IMR-90 (cell line): ENCODE results near the gene SMIM36. TPM values are rescaled to one million over a fixed set of nuclear protein-coding genes. Genes with fewer than 3 reads are reported as not detected.
"Not testable (repeated sequence)": the region's sequence is repeated elsewhere in the genome, so short reads cannot be mapped to it uniquely, and the experiment has no call there.

ENCODE experiments used
- ATAC-seq: fragments of 200-7000 bp; cut with Tn5 transposase; 2 replicates; pipeline ENCODE4 v1.9.1; 2020; ENCODE audit warnings: low read depth, mild to moderate bottlenecking, moderate library complexity
- BruUV-seq: library from RNA; stranded (reverse); fragments of 400-500 nt; replicated peaks from 2 replicates; lab custom pipeline; 2021; lab: Mats Ljungman, UMichigan
- CTCF ChIA-PET: fragments of 300-600 bp; formaldehyde crosslinking; extraction: SDS; loops from one replicate; lab custom pipeline; 2021; ENCODE audit warnings: antibody characterized with exemption; lab: Yijun Ruan, JAX
- POLR2A ChIA-PET: fragments of 300-600 bp; sonication (Branson Sonifier 250); formaldehyde crosslinking; loops from one replicate; lab custom pipeline; 2022; ENCODE audit warnings: antibody characterized with exemption; ENCODE audit not compliant: unreplicated experiment; lab: Charles Lee
- DNase-seq: peaks from one replicate; pipeline ENCODE4 v3.0.0; 2013
- H2AFZ ChIP-seq: replicated peaks from 2 replicates; pipeline ENCODE3; 2013; ENCODE audit warnings: low read length, mild to moderate bottlenecking; ENCODE audit not compliant: poor library complexity
- H2AK5ac ChIP-seq: 2 replicates; pipeline ENCODE4 v1.6.1; 2013; ENCODE audit warnings: low read depth, low read length, inconsistent platforms
- H2AK9ac ChIP-seq: replicated peaks from 2 replicates; pipeline ENCODE3; 2013; ENCODE audit warnings: mild to moderate bottlenecking, low read depth, low read length, moderate library complexity; ENCODE audit not compliant: poor library complexity
- H2BK120ac ChIP-seq: 2 replicates; pipeline ENCODE4 v1.6.1; 2013; ENCODE audit warnings: low read depth, low read length, inconsistent platforms
- H2BK15ac ChIP-seq: 3 replicates; pipeline ENCODE4 v1.6.1; 2013; ENCODE audit warnings: low read depth, low read length, inconsistent platforms
- H2BK20ac ChIP-seq: 2 replicates; pipeline ENCODE4 v1.6.1; 2013; ENCODE audit warnings: low read depth, mild to moderate bottlenecking, inconsistent platforms, low read length, moderate library complexity
- H2BK5ac ChIP-seq: 2 replicates; pipeline ENCODE4 v1.6.1; 2013; ENCODE audit warnings: mild to moderate bottlenecking, low read depth, low read length, inconsistent platforms; ENCODE audit not compliant: poor library complexity, severe bottlenecking
- H3K14ac ChIP-seq: replicated peaks from 2 replicates; pipeline ENCODE4 v1.6.1; 2013; ENCODE audit warnings: low read depth, low read length, inconsistent platforms
- H3K18ac ChIP-seq: 2 replicates; pipeline ENCODE4 v1.6.1; 2013; ENCODE audit warnings: low read depth, low read length, control low read depth
- H3K23ac ChIP-seq: 2 replicates; pipeline ENCODE4 v1.6.1; 2013; ENCODE audit warnings: low read depth, low read length, inconsistent platforms
- H3K27ac ChIP-seq: 2 replicates; pipeline ENCODE4 v1.5.1; 2013; ENCODE audit warnings: mild to moderate bottlenecking, control low read depth, low read length; ENCODE audit not compliant: insufficient read depth
- H3K27me3 ChIP-seq: 2 replicates; pipeline ENCODE4 v1.6.1; 2013; ENCODE audit warnings: low read length; ENCODE audit not compliant: control insufficient read depth, insufficient read depth
- H3K36me3 ChIP-seq: 2 replicates; pipeline ENCODE4 v1.6.1; 2013; ENCODE audit warnings: low read length, mixed read lengths; ENCODE audit not compliant: control insufficient read depth, insufficient read depth
- H3K4ac ChIP-seq: 2 replicates; pipeline ENCODE4 v1.6.1; 2013; ENCODE audit warnings: low read depth, low read length, inconsistent platforms
- H3K4me1 ChIP-seq: 2 replicates; pipeline ENCODE4 v1.6.1; 2013; ENCODE audit warnings: low read length, mixed read lengths; ENCODE audit not compliant: control insufficient read depth, insufficient read depth
- H3K4me2 ChIP-seq: 2 replicates; pipeline ENCODE4 v1.6.1; 2013; ENCODE audit warnings: low read depth, mild to moderate bottlenecking, control low read depth, low read length, moderate library complexity
- H3K4me3 ChIP-seq: 2 replicates; pipeline ENCODE4 v1.5.1; 2013; ENCODE audit warnings: low read depth, mild to moderate bottlenecking, control low read depth, low read length, moderate library complexity; ENCODE audit not compliant: insufficient read depth
- H3K56ac ChIP-seq: 2 replicates; pipeline ENCODE4 v1.6.1; 2013; ENCODE audit warnings: low read length, inconsistent platforms; ENCODE audit not compliant: insufficient read depth; ENCODE audit errors: extremely low read depth
- H3K79me1 ChIP-seq, 2 experiments: 2 replicates each; pipeline ENCODE4 v1.6.1; 2013; ENCODE audit warnings: low read length in 2 of 2, inconsistent platforms in 1 of 2, low read depth in 1 of 2
- H3K9ac ChIP-seq: 2 replicates; pipeline ENCODE4 v1.6.1; 2013; ENCODE audit warnings: low read depth, low read length, control low read depth
- H3K9me1 ChIP-seq: 2 replicates; pipeline ENCODE4 v1.6.1; 2013; ENCODE audit warnings: low read length, inconsistent platforms; ENCODE audit not compliant: insufficient read depth
- H3K9me3 ChIP-seq: 2 replicates; pipeline ENCODE4 v1.6.1; 2013; ENCODE audit warnings: low read length; ENCODE audit not compliant: control insufficient read depth, insufficient read depth
- H4K20me1 ChIP-seq: 2 replicates; pipeline ENCODE4 v1.6.1; 2013; ENCODE audit warnings: low read length, inconsistent platforms; ENCODE audit not compliant: insufficient read depth
- H4K5ac ChIP-seq: 2 replicates; pipeline ENCODE4 v1.6.1; 2013; ENCODE audit warnings: mild to moderate bottlenecking, low read depth, low read length, control low read depth
- H4K8ac ChIP-seq, 2 experiments: 2 replicates each; pipeline ENCODE4 v1.6.1; 2013; ENCODE audit warnings: low read depth in 2 of 2, low read length in 2 of 2, control low read depth in 1 of 2, inconsistent platforms in 1 of 2
- H4K91ac ChIP-seq: 2 replicates; pipeline ENCODE4 v1.6.1; 2013; ENCODE audit warnings: low read depth, low read length, inconsistent platforms; ENCODE audit not compliant: insufficient read depth
- WGBS, 2 experiments: methylation state at CpG; one replicate each; pipeline versions ENCODE4 v1.1.5 to v1.1.7; 2013; ENCODE audit warnings: missing lambda C conversion rate in 2 of 2; ENCODE audit not compliant: insufficient read length in 1 of 2; ENCODE audit errors: extremely low coverage in 2 of 2; 5-methylcytosine and 5-hydroxymethylcytosine counted together
- dilution Hi-C: fragments of 300-500 bp; cut with HindIII; formaldehyde crosslinking; loops from one replicate; pipeline ENCODE4 v1.14.3; 2018; ENCODE audit warnings: low sequenced_read_pairs; ENCODE audit not compliant: unreplicated experiment
- in situ Hi-C: fragments of 300-500 bp; cut with MboI; formaldehyde crosslinking; loops from 3 replicates; pipeline ENCODE4 v1.14.3; 2019; ENCODE audit warnings: low sequenced_read_pairs, inconsistent platforms, mixed read lengths
- intact Hi-C: fragments of 100-400 bp; cut with micrococcal nuclease; formaldehyde crosslinking; loops from 2 replicates; pipeline ENCODE4 v1.10.0; 2022
- polyA plus RNA-seq, 3 experiments: library from polyadenylated mRNA; depleted of rRNA; stranded (reverse); fragments of >200 nt; gene quantifications; 2 replicates each; pipeline ENCODE4 v1.2.3, GENCODE V29; 2012; ENCODE audit warnings: low replicate concordance in 1 of 3
- total RNA-seq: library from RNA; depleted of rRNA; stranded (reverse); fragments of >200 nt; gene quantifications from 2 replicates; pipeline ENCODE4 v1.2.3, GENCODE V29; 2012

Gene SMIM36
- total and polyA plus RNA-seq, 2 of the 4 experiments (the other 2 are of a cell fraction), result not detected

DNA sequence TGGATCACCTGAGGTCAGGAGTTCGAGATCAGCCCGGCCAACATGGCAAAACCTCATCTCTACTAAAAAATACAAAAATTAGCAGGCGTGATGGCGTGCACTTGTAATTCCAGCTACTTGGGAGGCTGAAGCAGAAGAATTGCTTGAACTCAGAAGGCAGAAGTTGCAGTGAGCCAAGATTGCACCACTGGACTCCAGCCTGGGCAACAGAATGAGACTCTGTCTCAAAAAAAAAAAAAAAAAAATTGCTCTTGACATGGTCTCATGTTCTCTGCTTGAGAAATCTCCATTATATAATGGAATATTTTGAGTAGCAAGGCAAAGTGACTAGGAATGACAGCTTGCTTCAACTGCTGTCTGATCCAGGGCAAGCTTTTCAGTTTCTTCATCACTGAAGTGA, 65.2 kb downstream of the SMIM36 start:
- H3K4ac ChIP-seq, H4K91ac ChIP-seq, dilution Hi-C loops, H3K23ac ChIP-seq, DNase-seq, H2AK9ac ChIP-seq, BruUV-seq, H3K27ac ChIP-seq, H3K4me2 ChIP-seq, H2BK120ac ChIP-seq, H2BK15ac ChIP-seq, H3K14ac ChIP-seq, H3K27me3 ChIP-seq, H3K9me3 ChIP-seq, H4K5ac ChIP-seq, H3K56ac ChIP-seq, H2BK5ac ChIP-seq, H3K18ac ChIP-seq, H3K9ac ChIP-seq, H2AK5ac ChIP-seq, POLR2A ChIA-PET, H3K4me3 ChIP-seq, ATAC-seq, H3K36me3 ChIP-seq, H4K20me1 ChIP-seq, H4K8ac ChIP-seq, in situ Hi-C loops, intact Hi-C loops, H3K79me1 ChIP-seq, H2BK20ac ChIP-seq, H2AFZ ChIP-seq: not testable (repeated sequence)
- Histone ChIP-seq H3K4me1 (peaks cover 24% of the 10 kb centered on the region), H3K9me1 (peaks cover 15% of the 10 kb centered on the region)
- WGBS, 2 experiments, result 100% methylated on average over 2 of the region's 4 CpGs; no CpG with 5 or more reads in 1 of the 2 experiments
- CTCF ChIA-PET, result interaction anchor here (1.1 kb wide), 1 partner anchor 68 kb away, joined by 3 read pairs; no protein-coding TSS in a partner anchor
